Activated CD8-positive, alpha-beta memory T cell treated with anti-CD3 and anti-CD28 coated beads for 24 hours (primary cell): ENCODE measurements around the gene ZBTB17.

Experiments used
- DNase-seq: peaks from one replicate; pipeline ENCODE4 v3.0.0-alpha.2; 2020

ZBTB17 gene

GRCh38 chr1:15959424-15959823 lies 16.5 kb downstream of the ZBTB17 start:
- DNase-seq: no peak

GRCh38 chr1:15958793-15959192 lies 17.1 kb downstream of the ZBTB17 start:
- peak; percentile 59 for DNase-seq

- no peak for DNase-seq
Observed at GRCh38 chr1:15958111-15958510, 17.8 kb downstream of the ZBTB17 start.

DNA sequence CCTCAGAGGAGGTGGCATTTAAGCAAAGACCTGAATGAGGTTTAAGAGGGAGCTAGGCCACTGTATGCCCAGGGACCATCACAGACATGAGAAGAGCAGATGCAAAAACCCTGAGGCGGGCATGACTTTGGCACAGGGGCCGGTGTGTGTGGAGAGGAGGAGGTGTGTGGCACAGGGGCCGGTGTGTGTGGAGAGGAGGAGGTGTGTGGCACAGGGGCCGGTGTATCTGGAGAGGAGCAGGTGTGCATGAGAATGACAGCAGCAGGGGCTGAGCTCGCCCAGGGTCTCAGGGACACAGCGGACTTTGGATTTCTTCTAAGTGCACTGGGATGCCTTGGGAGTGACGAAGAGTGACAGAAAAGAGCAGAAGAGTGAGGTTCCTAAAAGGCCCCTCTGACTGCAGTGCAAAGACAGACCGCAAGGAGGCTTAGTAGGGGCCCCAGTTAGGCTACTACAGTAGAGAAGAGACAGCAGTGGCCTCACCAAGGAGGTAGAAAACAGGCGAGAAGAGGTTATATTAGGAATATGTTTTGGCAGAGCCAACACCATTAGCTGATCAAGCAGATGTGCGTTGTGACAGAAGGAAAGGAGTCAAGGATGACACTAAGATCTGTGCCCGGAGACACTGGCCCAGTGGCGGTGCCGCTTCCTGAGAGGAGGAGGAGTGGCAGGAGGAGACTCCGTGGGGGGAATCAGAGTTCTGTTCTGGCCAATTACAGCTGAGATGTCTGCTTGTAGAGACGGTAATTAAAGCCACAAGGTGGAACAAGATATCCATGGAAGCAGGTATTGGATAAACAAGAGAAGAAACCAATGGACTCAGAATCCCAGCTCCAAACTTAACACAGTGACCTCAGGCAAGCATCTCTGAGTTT lies 18.4 kb downstream of the ZBTB17 start:
- no peak for DNase-seq

- DNase-seq: no peak
Observed at GRCh38 chr1:15956150-15956549, 19.8 kb downstream of the ZBTB17 start.

DNA sequence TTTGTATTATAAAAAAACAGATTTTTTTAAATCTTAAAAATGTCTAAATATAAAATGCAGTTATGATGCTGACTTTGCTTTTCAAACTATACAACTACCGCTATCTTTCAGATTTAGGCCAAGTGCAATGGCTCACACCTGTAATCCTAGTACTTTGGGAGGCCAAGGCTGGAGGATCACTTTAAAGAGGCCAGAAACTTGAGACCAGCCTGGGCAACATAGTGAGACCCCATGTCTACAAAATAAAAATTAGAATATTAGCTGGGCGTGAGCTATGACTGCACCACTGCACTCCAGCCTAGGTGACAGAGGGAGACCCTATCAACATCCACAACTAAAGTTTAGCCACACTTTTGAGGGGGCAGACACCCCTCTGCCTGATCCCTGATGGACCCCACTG lies 20.3 kb downstream of the ZBTB17 start:
- DNase-seq: no peak

DNA sequence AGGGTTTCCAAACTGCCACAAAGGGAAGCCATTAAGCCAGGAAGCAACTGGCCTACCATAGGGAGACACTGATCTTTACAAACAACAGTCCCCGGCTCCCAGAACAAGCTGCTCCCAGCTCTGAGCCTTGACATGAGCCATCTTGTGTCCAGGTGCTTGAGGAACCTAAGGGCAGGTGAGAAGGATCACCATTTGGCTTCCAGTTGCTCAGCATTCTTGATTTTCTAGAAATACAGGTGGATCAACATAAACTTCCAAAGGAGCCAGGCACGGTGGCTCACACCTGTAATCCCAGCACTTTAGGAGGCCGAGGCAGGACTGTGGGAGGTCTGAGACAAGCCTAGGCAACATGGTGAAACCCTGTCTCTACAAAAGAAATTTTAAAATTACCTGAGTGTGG lies 21.6 kb downstream of the ZBTB17 start:
- DNase-seq: no peak

- DNase-seq: no peak
Observed at GRCh38 chr1:15953791-15954241, 22.1 kb downstream of the ZBTB17 start.

DNA sequence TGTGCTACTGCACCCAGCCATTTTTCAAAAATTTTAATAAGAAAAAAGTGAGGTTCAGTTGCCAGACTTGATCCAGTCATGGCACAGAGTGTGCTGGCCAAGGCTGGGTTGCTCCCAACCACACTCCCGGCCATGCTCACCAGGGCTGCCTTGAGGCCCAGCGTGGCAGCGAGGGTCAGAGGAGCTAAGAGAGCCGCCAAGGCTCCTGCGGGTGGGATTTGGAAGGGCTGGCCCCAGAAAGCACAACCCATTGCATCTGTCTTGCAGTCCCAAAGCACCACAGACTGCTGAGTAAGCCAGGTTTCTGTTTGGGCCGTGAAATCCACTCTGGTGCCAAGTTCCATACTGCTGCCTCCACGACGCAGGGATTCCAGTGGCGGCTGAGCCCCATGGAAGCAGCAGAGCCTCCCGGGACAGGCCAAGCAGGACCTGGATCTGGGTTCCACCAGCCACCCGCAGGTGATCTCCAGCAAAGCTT lies 22.6 kb downstream of the ZBTB17 start:
- no peak for DNase-seq

- DNase-seq: no peak
Observed at GRCh38 chr1:15952317-15953258, 23.3 kb downstream of the ZBTB17 start.

DNA sequence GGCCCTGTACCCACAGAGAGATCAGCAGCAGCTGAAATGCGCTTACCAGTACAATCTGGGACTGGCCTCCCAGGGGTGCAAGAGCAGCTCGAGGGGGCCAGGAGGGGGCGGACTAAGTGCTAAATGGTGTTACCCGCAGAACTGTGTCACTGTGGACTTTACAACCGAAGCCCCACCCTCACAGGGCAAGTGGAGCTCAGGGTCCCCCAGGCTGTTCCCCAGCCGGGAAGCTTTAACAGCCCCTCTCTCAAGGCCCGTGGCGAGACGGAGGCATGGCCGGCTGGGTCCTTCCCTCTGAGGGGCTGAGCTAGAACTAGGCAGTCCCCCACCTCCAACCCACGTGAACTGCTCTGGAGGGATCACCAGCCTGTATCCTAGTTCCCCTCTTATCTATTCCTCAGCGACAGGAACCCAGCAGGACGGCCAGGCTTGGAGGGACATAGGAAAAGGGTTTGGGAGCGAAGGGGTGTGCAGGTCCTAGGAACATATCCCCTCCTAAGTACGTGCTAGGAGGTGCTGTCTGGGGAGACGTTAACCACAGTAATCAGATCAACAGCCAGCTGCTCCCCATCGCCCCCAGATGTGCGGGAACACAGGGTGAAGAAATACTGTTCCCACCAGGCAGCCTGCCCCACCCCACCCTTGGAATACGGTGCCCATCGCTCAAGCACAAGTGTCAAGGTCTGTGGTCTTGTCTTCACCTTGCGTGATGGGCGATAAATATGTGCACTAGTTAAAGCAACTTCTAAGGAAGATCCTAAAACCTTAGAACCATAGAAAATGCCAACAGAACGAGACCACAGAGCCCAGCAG lies 24.4 kb downstream of the ZBTB17 start:
- peak; percentile 83 for DNase-seq

DNA sequence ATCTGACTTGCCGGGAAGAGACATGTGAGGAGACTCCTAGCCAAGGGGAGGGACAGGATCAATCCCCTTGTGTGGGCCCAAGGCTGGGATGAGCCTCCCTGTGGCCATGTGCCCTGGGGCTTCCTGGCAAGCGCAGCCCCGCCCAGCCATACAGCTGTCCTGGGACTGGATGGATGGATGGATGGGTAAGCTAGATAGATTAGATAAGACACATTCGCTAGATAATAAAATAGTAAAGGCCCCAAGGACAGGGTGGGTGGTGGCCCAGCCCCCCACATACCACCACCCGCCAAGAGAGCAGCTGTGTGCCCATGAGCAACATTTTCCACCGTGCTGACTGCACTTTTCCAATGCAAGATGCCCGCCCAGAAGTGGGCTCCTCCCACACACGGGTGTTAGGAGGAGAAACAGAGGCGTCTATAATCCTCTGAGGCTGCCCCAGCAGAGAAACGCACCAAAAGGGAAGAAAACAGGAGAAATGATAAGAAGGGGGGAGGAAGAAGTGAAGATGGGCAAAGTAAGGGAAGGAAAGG lies 25.1 kb downstream of the ZBTB17 start:
- DNase-seq: peak; percentile 88

DNA sequence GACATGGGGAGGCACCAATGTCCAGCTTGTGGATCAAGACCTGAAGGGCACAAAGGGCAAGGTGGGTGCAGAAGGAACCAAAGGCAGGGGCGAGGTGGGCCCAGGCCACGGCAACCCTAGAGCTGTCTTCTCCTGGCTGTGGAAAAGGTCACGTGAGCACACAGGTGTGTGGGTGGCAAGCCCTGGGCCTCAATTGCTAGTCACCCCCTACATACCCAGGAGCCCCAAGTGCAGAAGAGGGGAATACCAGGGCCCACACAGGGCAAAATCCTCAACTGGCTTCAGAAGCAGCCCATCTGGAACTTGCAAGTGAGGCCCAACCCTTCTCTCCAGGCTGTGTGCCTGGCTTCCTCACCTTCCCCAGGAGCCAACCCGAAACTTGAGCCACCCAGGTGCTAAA lies 25.6 kb downstream of the ZBTB17 start:
- peak; percentile 84 for DNase-seq

DNA sequence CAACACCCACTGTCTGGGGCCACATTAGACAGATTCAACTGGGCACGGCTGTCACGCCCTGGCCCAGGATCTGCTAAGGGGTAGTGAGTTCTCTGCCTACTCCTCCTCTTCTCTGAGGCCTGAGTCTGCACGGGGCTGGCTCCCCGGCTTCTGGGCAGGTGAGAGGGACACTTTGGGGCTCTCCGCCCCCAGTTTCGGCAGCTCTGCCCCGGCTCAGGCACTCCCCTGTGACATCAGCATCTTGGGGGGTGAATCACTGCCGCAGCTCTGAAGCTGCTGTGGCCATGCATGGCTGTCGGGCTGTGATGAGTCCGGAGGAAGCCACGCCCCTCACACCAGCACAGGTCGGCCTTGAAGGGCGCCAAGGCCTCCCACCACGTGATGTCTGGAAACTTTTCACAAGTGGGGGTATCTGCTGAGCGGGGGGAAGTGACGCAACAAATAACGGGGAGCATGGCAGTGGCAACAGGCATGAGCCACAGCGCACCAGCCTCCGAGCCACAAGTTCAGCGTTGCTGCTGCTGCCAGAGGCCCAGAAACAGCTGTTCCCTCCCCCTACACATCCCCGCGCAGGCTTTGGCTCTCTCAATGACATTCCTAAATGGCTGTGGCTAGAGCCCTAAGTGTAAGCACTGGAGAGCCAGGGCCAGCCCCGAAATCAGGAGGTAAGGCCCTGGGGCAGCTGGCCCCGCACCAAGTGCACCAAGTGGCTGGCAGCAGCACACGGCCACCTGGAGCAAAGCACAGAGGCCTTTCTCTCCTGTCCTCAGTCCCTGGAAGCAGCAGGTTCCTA lies 26.3 kb downstream of the ZBTB17 start:
- DNase-seq: peak; percentile 92

- no peak for DNase-seq
Observed at GRCh38 chr1:15948595-15949452, 27.1 kb downstream of the ZBTB17 start.

GRCh38 chr1:15948091-15948591 lies 27.8 kb downstream of the ZBTB17 start:
- no peak for DNase-seq

- no peak for DNase-seq
Observed at GRCh38 chr1:15947382-15948090, 28.4 kb downstream of the ZBTB17 start.

DNA sequence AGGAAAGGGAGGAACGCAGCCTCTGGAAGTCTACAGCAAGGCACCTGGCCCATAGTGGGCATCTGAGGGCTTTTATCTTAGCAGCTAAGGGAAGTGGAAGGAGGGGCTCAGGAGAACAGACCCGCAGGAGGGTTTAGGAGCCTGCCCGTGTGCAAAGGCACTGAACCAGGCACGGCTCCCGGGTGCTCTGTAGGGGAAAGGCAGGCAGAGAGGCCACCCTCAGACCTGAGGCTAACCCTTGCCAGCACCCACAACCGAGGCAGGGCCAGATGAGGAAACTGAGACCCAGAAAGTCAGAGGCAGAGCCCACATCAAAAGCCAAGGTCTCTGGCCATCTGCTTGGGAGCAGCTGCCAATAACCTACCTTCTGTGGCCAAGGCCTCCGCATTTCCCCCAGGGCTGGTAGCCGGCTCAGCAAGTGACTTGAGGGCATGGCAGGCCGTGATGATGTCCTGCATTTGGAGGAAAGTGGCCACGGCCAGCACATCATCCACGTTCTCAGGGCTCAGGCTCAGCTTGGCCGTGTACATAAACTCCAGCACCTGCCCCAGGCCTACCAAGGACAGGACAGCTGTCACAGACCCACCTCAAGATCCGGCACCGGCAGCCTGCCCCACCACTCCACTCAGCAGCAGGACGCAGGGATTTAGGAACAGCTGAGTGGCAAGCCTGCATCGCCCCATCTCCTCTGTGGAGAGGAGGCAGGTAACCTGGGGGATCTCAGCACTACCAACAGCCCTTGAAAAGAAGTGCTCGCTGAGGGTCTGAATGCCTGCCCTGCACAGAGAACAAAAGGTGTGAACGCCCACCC lies 29.1 kb downstream of the ZBTB17 start:
- no peak for DNase-seq
